Islet of Langerhans (tissue), 1 donor: Measurements from ENCODE around the gene CCNH.
A peak's percentile ranks its signal among the peaks of the same experiment; 100 is the strongest.

Experiments
- FAIRE-seq: peaks from one replicate; lab custom pipeline; 2011; peaks lifted over from hg19 to GRCh38; lab: Jason Lieb, UNC

CCNH gene

DNA sequence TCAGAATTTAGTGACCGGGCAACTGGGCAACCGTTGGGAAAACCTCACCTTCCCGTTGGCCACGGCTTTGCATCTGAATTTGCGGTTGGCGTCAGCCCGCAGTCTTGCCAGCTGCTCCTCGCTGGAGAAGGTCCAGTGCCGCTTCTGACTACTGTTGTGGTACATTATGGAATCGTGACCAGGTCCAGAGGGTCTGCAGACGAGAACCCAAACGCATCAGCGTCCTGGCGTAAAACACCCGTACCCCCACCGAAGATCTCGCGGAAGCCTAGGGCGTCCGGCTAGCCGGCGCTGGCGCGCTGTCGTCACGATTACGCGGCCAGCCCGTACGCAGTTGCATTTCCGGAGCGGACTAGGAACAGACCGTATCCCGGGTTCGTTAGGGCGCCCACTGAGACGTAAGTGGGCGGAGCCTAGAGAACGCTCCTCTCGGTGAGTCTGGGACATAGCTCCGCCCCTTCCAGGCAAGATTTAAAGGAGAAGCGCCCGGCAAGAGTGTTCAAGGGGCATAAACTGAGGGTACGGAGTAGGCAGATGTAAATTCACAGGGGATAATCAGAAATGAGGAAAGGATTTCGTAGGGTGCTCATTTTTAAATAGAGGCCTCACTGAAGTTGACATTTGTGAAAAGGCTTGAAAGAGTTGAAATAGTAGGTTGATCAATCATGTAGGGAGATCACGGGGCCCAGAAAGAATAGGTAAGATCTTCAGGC lies at the start of gene CCNH:
Gene CCNH, minus strand, starts transcription at position 301 of the 713 bp plus-strand sequence. Its CDS starts 136 bp downstream, at position 165.
- peak; percentile 95 for FAIRE-seq

- no peak for FAIRE-seq
Measured at GRCh38 chr5:87457706-87458105, 45.0 kb upstream of the CCNH start.

GRCh38 chr5:87453801-87454200 lies 41.1 kb upstream of the CCNH start:
- no peak for FAIRE-seq

DNA sequence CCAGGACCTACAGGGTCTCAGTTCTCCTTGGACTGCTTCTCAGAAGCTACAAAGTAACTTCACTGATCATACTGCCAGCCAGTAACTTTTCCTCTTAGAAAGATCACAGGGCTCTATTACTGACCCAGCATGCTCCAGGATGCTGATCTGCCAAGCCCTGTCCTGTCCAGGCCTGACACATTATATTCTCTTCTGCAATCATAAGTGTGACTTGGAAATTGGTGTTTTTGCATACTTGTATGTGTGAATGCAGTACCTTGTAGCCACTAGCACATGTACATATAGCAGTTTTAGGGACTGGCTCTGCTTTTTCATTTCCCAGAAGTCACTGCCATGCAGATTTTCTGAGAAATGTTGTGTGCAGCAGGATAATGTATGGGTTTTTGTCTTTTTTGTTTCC lies 40.1 kb upstream of the CCNH start:
- no peak for FAIRE-seq

GRCh38 chr5:87442419-87442818 lies 29.7 kb upstream of the CCNH start:
- FAIRE-seq = no peak

DNA sequence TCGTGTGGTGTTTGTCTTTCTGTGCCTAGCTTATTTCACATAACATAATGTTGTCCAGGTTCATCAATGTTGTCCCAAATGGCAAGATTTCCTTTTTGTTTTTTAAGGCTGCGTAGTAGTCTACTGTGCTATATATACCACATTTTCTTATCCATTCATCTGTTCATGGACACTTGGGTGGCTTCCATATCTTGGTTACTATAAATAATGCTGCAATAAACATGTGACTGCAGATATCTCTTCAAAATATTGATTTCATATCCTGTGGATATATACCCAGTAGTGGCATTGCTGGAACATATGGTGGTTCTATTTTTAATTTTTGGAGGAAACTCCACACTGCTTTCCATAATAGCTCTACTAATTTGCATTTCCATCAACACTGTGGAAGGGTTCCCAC lies 25.5 kb upstream of the CCNH start:
- FAIRE-seq = no peak

GRCh38 chr5:87437724-87438123 lies 25.0 kb upstream of the CCNH start:
- peak; percentile 9 for FAIRE-seq

DNA sequence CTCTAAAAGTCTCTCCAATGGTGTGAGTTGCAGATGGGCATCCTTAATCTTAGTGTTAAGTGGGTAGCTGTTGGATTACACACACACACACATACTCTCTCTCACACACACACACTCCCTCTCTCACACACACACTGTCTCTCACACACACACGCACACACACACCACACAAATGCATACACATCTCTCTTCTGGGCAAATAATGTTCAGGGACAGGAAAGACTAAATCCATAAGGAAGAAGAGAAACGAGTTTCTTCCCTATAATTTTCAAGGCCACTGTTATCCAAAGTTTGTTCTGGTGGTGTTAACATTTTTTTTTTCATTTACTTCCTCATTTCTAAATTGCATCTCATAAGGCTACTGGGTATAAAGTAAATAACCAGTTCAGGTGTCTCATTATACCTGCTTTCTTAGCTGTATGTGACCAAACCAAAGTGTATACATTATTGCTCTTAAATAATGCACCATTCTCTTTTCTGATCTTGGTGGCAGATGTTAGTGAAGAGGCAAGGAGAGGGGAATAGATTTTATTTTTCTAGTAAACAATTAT lies 22.5 kb upstream of the CCNH start:
- FAIRE-seq = no peak

DNA sequence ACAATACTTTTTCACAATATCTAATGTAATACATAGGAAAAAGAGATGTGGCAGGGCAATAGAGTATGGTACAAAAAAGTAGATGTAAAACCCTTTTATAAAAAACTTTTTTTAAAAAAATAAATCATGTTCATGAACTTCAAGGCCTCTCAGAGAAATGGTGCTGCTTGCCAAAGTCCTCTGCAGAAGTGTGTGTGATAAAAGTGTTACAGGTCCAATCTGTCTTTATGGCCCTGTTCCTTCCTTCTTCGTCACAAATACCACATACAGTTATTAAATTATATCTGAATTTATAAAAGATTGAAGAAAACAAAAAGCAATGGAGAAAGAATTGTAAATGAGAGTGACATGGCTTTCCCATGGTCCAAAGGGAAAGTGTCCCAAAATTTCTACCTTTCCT lies 21.7 kb upstream of the CCNH start:
- FAIRE-seq = no peak

DNA sequence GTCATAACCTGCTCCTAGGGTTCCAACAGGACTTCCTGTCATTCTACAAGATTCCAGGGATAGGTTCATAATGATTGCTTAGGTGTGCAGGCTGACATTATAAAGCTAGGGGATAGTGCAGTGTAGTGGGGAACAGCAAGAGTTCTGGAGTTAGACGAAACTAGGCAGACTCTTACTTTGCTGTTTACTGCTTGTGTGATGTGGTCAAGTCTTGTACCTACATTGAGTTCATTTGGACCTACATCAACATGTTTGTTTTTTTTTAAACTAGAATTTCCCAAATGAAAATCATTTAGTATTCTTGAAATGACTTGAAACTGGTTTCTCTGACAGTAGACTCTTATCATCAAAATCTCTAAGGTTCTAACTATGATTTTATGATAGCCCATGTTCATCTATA lies 21.2 kb upstream of the CCNH start:
- FAIRE-seq = no peak

DNA sequence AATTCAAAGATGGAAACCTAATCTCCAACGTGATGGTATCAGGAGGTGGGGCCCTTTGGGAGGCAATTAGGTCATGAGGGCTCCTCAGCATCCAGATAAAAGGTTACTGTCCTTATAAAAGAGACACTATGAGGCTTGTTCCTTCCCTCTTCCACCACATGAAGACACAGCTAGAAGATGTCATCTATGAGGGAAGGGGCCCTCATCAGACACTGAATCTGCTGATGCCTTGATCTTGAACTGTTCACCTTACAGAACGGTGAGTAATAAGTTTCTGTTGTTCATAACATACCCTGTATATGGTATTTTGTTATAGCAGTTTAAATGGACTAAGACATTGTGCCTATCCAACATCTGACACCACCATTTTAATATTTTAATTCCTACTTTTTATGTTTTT lies 19.7 kb upstream of the CCNH start:
- FAIRE-seq = no peak

DNA sequence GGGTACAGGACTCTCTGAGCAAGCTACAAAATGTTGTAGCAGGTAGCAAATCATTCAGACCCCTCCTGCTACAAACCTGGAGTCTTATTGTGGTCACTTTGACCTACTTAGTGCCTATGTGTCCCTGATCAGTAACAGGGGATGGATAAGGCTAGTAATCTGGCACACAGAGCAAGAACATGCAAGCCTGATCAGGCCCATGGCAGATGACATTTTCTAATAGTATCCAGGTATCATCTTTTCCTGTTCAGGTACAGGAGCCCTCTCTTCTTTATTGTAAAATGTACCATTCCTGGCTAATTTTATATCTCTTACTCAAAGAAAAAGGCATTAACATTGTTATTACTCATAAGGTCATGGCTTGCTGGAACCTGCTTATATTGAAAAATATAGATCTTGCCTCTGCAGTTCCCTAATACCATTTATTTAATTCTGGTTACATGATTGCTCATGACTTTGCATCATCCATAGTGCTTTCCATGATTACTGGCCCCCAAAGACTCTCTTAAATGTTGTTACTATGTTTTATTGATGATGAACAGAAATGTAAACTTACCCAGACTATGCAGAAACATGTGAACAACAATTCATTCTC lies 18.2 kb upstream of the CCNH start:
- no peak for FAIRE-seq

DNA sequence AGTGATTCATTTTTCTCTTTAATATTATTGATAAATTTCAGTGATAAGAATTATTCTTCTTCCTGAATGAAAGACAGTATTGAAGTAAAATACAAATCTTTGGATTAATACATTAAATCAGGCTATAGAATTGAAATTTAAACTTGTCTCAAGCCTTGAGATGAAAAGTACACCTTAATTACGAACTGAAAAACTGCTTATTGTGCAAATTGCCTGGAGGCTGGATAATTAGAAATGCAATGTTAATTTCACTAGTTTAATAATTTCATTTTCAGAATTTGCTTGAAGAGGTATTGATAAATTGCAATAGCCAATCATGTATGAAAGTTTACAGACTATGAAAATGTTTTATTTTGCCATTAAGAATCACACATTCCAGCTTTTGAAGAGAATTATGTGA lies 11.0 kb upstream of the CCNH start:
- no peak for FAIRE-seq

DNA sequence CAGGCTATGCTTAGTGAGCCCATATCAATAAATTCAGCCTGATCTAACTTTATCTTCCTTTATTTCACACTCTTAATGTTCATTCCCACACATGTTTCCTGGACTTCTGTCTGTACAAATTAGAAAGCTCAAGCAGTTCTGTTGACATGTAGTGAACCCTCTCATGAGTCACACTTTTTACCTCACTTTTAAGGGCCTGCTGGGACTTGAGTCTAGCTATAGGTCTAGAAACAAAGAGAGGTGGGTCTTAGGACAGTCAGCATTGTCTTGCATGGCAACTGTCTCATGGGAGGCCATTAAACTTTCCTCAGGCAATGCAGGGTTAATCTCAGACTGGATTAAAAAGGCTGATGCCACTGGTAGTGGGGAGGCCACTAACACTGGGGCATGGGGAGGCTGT lies 8.6 kb upstream of the CCNH start:
- no peak for FAIRE-seq

DNA sequence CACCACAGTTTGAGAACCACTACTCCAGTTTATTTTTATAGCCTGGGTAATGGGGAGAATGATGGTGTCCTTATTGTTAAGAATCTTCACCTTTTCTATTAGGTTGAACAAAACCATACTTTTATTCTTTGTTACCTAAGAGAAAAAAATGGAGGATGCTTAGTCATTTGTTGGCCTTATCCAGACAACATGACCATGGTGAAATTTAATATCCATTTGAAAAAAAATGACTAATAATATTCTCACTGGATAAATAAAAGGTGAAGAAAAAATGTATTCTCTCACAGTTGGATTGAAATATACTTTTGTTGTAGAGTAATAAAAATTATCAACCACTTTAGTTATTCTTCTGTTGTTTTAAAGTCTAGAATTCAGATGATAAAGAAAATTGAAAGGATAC lies 5.8 kb upstream of the CCNH start:
- no peak for FAIRE-seq

DNA sequence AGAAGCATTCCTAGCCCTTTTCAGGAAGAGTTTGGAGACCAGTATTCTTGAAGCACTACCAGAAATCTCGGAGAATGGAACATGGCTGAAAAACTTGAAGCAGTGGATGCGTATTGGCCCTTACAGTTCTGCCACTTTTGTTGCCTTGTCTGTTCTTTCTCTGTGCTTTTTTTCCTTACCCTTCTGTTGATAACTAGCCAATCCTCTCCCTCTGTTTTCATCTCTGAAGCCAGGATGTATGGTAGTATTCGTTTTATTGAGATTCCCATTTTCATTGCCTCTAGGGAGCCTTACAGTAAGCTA lies 564 bp upstream of the CCNH start:
- no peak for FAIRE-seq

GRCh38 chr5:87411973-87412629 lies 629 bp downstream of the CCNH start:
- no peak for FAIRE-seq

DNA sequence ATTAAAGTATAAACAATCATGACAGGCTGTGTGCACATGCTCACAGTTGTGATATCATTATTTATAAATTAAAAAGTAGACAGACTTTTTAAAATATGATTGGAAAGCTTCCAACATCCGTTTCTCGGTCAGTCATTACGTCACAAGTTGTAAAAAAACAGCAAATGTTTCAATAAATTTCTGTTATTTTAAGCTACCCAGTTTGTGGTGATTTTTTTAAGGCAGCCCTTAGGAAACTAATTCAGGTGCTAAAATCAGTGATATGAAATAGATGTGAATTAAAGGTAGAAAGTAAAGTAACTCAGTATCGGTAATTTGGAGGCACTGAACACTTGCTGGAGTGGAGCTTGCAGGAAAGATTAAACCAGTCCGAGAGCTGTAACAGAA lies 1.2 kb downstream of the CCNH start:
- FAIRE-seq = no peak

DNA sequence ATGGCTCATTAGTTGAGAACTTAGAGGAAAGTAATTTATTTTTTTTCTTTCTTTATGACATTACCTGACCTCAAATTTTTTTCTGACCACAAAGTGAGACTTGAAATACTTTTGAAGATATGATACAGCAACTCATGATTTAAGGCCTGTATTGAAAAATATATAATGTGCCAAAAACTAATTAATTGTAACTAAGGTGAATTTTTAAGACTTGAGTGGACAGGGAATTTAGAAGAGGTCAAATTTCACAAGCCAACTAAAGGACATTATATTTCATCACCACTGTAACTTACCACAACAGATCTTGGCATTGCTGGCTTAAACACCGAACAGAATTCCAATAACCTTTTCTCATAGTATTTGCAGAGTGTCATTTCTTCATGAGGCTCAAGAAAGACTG lies 1.8 kb downstream of the CCNH start:
- no peak for FAIRE-seq

GRCh38 chr5:87408204-87408603 lies 4.5 kb downstream of the CCNH start:
- FAIRE-seq = no peak

- peak; percentile 89 for FAIRE-seq
Measured at GRCh38 chr5:87405472-87406155, 7.1 kb downstream of the CCNH start.

DNA sequence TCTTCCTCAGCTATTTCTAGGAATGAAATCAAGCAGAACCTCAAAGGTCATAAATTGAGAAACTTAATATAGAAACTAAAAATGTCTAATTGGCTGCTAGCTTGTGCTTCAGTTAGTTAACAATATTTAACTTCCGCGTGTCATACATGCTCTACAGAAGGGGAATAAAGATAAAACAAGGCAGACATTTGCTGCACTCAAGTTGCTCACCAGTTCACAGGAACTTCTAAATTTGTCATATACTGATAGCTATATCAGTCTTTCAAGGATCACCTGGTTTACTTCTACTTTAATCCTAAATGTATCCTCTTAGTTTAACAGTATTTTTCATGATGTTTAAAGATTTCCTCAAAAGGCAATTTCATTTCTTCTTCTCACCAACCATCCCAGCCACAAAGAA lies 8.4 kb downstream of the CCNH start:
- no peak for FAIRE-seq

DNA sequence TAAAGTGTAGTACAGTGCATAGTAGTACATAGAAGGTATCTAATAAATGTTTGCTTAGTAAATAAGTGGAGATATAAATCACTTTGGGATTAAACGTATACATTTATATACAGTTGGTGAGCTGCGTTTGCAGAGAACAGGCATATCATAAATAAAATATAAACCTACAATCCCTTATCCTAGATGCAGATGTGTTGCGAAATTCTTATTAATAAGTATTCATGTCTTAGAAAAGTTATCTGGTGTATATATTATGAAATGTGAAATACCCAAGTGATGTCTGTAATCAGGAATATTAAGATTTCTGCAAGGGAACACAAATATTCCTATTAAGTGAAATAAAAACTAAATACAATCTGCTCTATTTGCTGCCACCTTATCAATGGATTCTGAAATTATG lies 8.8 kb downstream of the CCNH start:
- FAIRE-seq = no peak
